ENCODE results near the gene YEATS2. TPM values are rescaled to one million over a fixed set of nuclear protein-coding genes. Genes with fewer than 3 reads are reported as not detected.

YEATS2 gene
- total RNA-seq, 1 donor from 2014 or later, result 23.8 TPM

GRCh38 chr3:183814240-183814639 is 116.6 kb downstream of the YEATS2 start:
- Histone ChIP-seq H3K27me3 (no peaks in the 10 kb centered on the region), H3K4me3 (no peak overlapping the region), H3K4me1 (peaks cover 5% of the 10 kb centered on the region), H3K27ac (no peak overlapping the region), H3K9me3 (no peaks in the 10 kb centered on the region), H3K36me3 (peaks cover 0 to 24% of the 10 kb centered on the region in 2 donors)
- intact Hi-C loops (cut with DNase I), result no loop called here
- no peak for DNase-seq (ENCODE audit: extremely low spot score in 2 of 2)
- no peak for TF ChIP-seq CTCF (IDR thresholded peaks at IDR 0.05)
- TF ChIP-seq POLR2A (IDR thresholded peaks at IDR 0.05), result no peak
- TF ChIP-seq POLR2AphosphoS5 (IDR thresholded peaks at IDR 0.05; ENCODE audit: insufficient read depth in 1 of 2, low read depth in 1 of 2), result no peak

GRCh38 chr3:183815563-183815940 is 118.0 kb downstream of the YEATS2 start:
- peaks cover 0 to 13% of the 10 kb centered on the region in 2 donors for H3K36me3 ChIP-seq
- intact Hi-C loops (cut with DNase I), result no loop called here
- no peak overlapping the region for H3K27ac ChIP-seq
- no peaks in the 10 kb centered on the region for H3K27me3 ChIP-seq
- H3K4me1 ChIP-seq, result peaks cover 5% of the 10 kb centered on the region
- no peak for TF ChIP-seq CTCF (IDR thresholded peaks at IDR 0.05)
- no peak for TF ChIP-seq POLR2AphosphoS5 (IDR thresholded peaks at IDR 0.05; ENCODE audit: insufficient read depth in 1 of 2, low read depth in 1 of 2)
- no peak for TF ChIP-seq POLR2A (IDR thresholded peaks at IDR 0.05)
- H3K9me3 ChIP-seq, result no peaks in the 10 kb centered on the region
- H3K4me3 ChIP-seq, result no peak overlapping the region
- no peak for DNase-seq (ENCODE audit: extremely low spot score in 2 of 2)

DNA sequence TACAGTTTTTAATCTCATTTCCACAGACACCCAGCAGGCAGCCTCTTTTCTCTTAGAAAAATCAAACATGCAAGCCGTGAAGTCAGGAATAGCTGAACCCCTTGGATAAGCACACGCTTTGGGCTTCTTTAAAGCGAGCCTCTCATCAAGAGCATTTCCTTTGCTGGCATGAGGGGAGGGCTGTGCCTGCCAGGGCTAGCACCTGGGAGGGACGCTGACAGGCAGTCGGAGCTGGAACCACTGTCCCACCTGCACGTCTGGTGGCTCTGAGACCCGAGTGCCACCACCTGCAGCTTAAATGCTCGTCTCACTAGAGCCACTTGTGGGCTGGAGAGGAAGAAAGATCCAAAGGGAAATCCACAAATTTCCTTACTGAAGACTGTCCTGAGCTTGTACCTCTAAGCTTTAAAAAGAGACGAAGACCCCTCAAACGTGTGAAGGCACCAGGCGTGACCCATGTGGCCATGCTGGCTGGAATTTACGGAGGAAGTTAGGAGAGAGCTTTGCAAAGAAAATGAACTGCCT is 118.4 kb downstream of the YEATS2 start:
- no peaks in the 10 kb centered on the region for H3K27me3 ChIP-seq
- H3K36me3 ChIP-seq, result peaks cover 0 to 8% of the 10 kb centered on the region in 2 donors
- no peak for TF ChIP-seq CTCF (IDR thresholded peaks at IDR 0.05)
- no peak for TF ChIP-seq POLR2A (IDR thresholded peaks at IDR 0.05)
- intact Hi-C loops (cut with DNase I), result no loop called here
- H3K4me3 ChIP-seq, result no peak overlapping the region
- DNase-seq (ENCODE audit: extremely low spot score in 2 of 2), result no peak
- H3K9me3 ChIP-seq, result no peaks in the 10 kb centered on the region
- peaks cover 5% of the 10 kb centered on the region for H3K4me1 ChIP-seq
- no peak overlapping the region for H3K27ac ChIP-seq

DNA sequence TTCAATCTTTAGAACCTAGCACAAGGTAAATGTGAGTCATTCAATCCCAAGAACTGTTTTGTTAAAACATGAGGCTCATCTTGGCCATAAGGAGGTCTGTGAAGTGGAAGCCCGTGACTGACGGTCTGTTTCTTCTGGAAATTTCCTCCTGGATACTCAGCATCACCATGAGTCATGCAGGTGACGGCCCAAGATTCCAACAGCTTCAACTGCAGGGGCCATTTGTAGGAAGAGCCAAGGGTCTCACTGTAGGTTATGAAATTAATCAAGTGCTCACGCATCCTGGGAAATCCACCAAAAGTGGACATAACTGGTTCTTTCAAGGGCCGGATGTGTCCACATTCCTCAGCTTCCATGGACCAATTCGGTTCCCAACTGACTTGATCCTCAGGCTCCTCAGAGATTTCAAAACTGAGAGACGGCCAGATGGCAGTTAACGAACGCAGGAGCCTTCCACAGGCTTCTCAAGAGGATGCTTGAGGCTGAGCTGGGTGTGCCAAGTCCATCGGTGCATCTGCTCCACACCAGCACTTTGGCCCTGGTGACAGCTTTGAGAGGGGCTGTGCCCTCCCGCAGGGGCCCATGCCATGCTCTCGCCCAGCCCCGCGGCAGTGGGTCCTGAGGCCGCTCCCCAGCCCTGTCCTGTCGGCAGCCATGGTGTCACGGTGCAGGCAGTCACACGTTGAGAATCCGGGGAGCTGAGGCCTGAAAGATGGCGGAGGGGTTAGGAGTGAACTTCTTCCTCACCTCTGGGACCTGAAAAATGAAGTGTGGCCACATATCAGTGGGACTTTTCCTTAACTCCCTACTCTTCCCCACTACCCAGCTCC is 119.3 kb downstream of the YEATS2 start:
- DNase-seq (ENCODE audit: extremely low spot score in 2 of 2), result no peak
- Histone ChIP-seq H3K36me3 (no peaks in the 10 kb centered on the region), H3K4me1 (peaks cover 5% of the 10 kb centered on the region), H3K27me3 (no peaks in the 10 kb centered on the region), H3K27ac (no peak overlapping the region), H3K9me3 (no peaks in the 10 kb centered on the region), H3K4me3 (no peak overlapping the region)
- intact Hi-C loops (cut with DNase I), result no loop called here
- TF ChIP-seq CTCF (IDR thresholded peaks at IDR 0.05) (no peak), POLR2A (IDR thresholded peaks at IDR 0.05) (no peak), POLR2AphosphoS5 (IDR thresholded peaks at IDR 0.05; ENCODE audit: insufficient read depth in 1 of 2, low read depth in 1 of 2) (no peak)

DNA sequence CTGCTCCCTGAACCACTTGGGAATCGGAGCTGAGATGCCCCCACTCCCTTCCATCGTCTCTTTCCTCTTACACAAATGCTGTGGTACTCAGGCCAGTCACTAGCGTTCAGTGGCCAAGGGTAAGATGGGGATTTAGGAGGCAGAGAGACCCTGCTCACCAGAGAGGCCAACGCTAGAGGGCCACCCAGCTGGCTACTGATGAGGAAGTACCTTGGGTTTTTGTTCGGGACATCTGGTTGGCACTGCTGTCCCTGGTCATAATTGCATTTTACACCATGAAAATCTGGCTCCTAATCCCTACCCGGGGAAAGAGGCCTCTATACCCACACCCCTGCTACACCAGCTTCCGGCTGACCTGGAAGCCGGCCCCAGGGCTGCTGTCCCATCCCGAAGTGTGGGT is 120.0 kb downstream of the YEATS2 start:
- H3K4me1 ChIP-seq, result peaks cover 3% of the 10 kb centered on the region
- H3K27ac ChIP-seq, result no peak overlapping the region
- H3K4me3 ChIP-seq, result no peak overlapping the region
- H3K9me3 ChIP-seq, result no peaks in the 10 kb centered on the region
- H3K36me3 ChIP-seq, result no peaks in the 10 kb centered on the region
- no peak for TF ChIP-seq POLR2A (IDR thresholded peaks at IDR 0.05)
- TF ChIP-seq CTCF (IDR thresholded peaks at IDR 0.05), result no peak
- no peak for TF ChIP-seq POLR2AphosphoS5 (IDR thresholded peaks at IDR 0.05; ENCODE audit: insufficient read depth in 1 of 2, low read depth in 1 of 2)
- H3K27me3 ChIP-seq, result no peaks in the 10 kb centered on the region
- no peak for DNase-seq (ENCODE audit: extremely low spot score in 2 of 2)
- intact Hi-C loops (cut with DNase I), result no loop called here
